HEK293T (cell line): ENCODE data around the gene LARP1.

Experiments
- CTCF ChIA-PET: fragments of 350-600 bp; formaldehyde crosslinking; extraction: SDS; loops from one replicate; lab custom pipeline; 2021; ENCODE audit warnings: antibody characterized with exemption, inconsistent platforms; lab: Yijun Ruan, JAX
- POLR2A ChIA-PET: fragments of 350-600 bp; formaldehyde crosslinking; extraction: SDS; loops from one replicate; lab custom pipeline; 2020; ENCODE audit warnings: antibody characterized with exemption, inconsistent platforms; lab: Yijun Ruan, JAX
- DNase-seq: peaks from one replicate; pipeline ENCODE4 v3.0.0; 2012; ENCODE audit warnings: mixed read lengths; ENCODE audit errors: extremely low spot score
- ARNT ChIP-seq: fragments of 450-650 bp; IDR thresholded peaks from 2 replicates; pipeline ENCODE4 v1.6.1; 2017; ENCODE audit warnings: mild to moderate bottlenecking
- BHLHE40 ChIP-seq: fragments of 450-650 bp; IDR thresholded peaks from 2 replicates; pipeline ENCODE4 v1.6.1; 2016; ENCODE audit warnings: mild to moderate bottlenecking, moderate library complexity, borderline replicate concordance
- CTBP1 ChIP-seq: fragments of 450-650 bp; IDR thresholded peaks from 2 replicates; pipeline ENCODE4 v1.6.1; 2016; ENCODE audit warnings: borderline replicate concordance
- ELF4 ChIP-seq: fragments of 450-650 bp; IDR thresholded peaks from 2 replicates; pipeline ENCODE4 v1.6.1; 2017; ENCODE audit warnings: antibody characterized with exemption
- FOXA1 ChIP-seq: fragments of 450-650 bp; IDR thresholded peaks from 2 replicates; pipeline ENCODE4 v1.6.1; 2016; ENCODE audit warnings: mild to moderate bottlenecking
- FOXK2 ChIP-seq: fragments of 450-650 bp; IDR thresholded peaks from 2 replicates; pipeline ENCODE4 v1.6.1; 2016; ENCODE audit warnings: mild to moderate bottlenecking
- FOXM1 ChIP-seq: fragments of 450-650 bp; IDR thresholded peaks from 2 replicates; pipeline ENCODE4 v1.6.1; 2017; ENCODE audit warnings: mild to moderate bottlenecking, borderline replicate concordance
- HDGF ChIP-seq: fragments of 450-650 bp; IDR thresholded peaks from 2 replicates; pipeline ENCODE4 v1.6.1; 2017; ENCODE audit warnings: antibody characterized with exemption, borderline replicate concordance
- L3MBTL2 ChIP-seq: fragments of 450-650 bp; conservative IDR thresholded peaks from 2 replicates; pipeline ENCODE4 v1.6.1; 2016; ENCODE audit warnings: mild to moderate bottlenecking
- LEF1 ChIP-seq: fragments of 450-650 bp; IDR thresholded peaks from 2 replicates; pipeline ENCODE4 v1.6.1; 2017; ENCODE audit warnings: mild to moderate bottlenecking, borderline replicate concordance
- NFRKB ChIP-seq: fragments of 450-650 bp; IDR thresholded peaks from 2 replicates; pipeline ENCODE4 v1.6.1; 2016; ENCODE audit warnings: mild to moderate bottlenecking, moderate library complexity
- PKNOX1 ChIP-seq: fragments of 450-650 bp; IDR thresholded peaks from 2 replicates; pipeline ENCODE4 v1.6.1; 2016
- SP1 ChIP-seq: fragments of 450-650 bp; IDR thresholded peaks from 2 replicates; pipeline ENCODE4 v1.6.1; 2017
- SUZ12 ChIP-seq: fragments of 450-650 bp; IDR thresholded peaks from 2 replicates; pipeline ENCODE4 v1.6.1; 2016; ENCODE audit warnings: mild to moderate bottlenecking
- TARDBP ChIP-seq: fragments of 450-650 bp; IDR thresholded peaks from 2 replicates; pipeline ENCODE4 v1.6.1; 2016
- ZNF384 ChIP-seq: fragments of 450-650 bp; IDR thresholded peaks from 2 replicates; pipeline ENCODE4 v1.6.1; 2016

Gene LARP1

GRCh38 chr5:154861946-154862345 is 106.8 kb downstream of the LARP1 start:
- TF ChIP-seq FOXK2 (no peak), NFRKB (no peak), CTBP1 (no peak), PKNOX1 (no peak), ELF4 (no peak), ZNF384 (no peak), FOXA1 (no peak), HDGF (no peak), SP1 (no peak), FOXM1 (no peak), LEF1 (no peak), TARDBP (no peak), BHLHE40 (no peak), SUZ12 (no peak), L3MBTL2 (no peak)
- CTCF ChIA-PET, result no interaction called here
- no peak for DNase-seq
- POLR2A ChIA-PET, result no interaction called here

DNA sequence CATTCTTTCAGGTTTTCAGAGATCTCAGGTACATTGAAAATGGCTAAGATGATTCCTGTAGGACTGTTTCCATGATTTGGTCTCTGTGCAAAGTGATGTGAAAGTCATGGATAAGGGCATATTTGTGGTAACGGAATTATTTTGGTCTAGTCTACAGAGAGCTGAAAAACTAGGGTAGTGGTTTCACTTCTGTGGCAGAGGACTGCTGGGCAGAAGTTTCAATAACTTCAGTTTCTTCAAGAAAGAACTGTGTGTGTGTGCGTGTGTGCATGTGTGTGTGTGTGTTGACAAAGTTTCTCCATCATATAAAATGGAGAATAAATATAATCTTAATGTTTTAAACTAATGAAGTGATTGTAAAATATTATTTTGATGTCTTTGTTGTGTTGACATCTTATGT is 107.6 kb downstream of the LARP1 start:
- ChIA-PET POLR2A (interaction anchor here (1.2 kb wide), 1 partner anchor 12 kb away, joined by 3 read pairs; the partner anchor contains the start of gene FAXDC2), CTCF (interaction anchor here (0.6 to 1.2 kb wide), 2 partner anchors 10 to 43 kb away, joined by 3 read pairs; no protein-coding TSS in a partner anchor)
- no peak for DNase-seq
- no peak for TF ChIP-seq CTBP1
- TF ChIP-seq L3MBTL2, result no peak
- no peak for TF ChIP-seq FOXM1
- no peak for TF ChIP-seq HDGF
- TF ChIP-seq LEF1, result no peak
- TF ChIP-seq ARNT, result no peak
- no peak for TF ChIP-seq PKNOX1
- no peak for TF ChIP-seq SP1
- no peak for TF ChIP-seq BHLHE40
- no peak for TF ChIP-seq ZNF384
- TF ChIP-seq FOXK2, result no peak
- no peak for TF ChIP-seq ELF4
- TF ChIP-seq SUZ12, result no peak
- no peak for TF ChIP-seq TARDBP

DNA sequence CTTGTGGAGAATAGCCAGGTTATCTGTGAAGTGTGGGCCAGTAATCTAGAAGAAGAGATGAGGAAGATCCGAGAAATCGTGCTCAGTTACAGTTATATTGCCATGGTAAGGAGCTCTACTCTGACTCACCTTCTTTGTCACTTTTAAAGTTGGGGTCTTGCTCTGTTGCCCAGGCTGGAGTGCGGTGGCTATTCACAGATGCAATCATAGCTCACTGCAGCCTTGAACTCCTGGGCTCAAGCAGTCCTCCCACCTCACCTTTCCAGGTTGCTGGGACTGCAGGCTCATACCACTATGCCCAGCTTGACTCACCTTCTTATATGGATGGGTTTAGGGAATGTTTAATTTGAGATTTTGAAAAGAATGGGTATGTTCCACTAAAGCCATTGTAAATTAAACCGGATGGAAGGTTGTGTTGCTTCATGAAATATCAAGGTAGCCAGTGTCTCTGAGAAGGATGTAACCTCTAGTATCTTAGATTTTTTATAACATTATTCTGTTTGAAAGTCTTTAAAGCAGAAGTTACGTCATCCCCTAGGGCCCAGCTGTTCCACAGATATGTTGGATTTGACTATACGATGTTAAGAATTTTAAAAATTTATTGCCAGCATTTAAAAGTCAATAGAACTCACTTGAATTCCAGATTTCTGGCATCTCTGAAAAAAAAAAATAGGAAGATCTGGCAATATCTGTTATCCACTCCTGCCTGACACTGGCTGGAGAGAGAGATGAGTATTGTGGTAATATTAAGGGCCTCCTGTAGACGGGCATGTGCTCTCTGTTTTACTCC is 108.3 kb downstream of the LARP1 start:
- ChIA-PET POLR2A (interaction anchor here (1.2 kb wide), 1 partner anchor 13 kb away, joined by 3 read pairs; the partner anchor contains the start of gene FAXDC2), CTCF (interaction anchor here (0.6 to 1.2 kb wide), 2 partner anchors 9 to 42 kb away, joined by 3 read pairs; no protein-coding TSS in a partner anchor)
- TF ChIP-seq BHLHE40 (no peak), ZNF384 (no peak), HDGF (no peak), SP1 (no peak), NFRKB (no peak), PKNOX1 (no peak)
- no peak for DNase-seq

GRCh38 chr5:154865466-154866184 is 110.4 kb downstream of the LARP1 start:
- TF ChIP-seq CTBP1 (no peak), L3MBTL2 (no peak), LEF1 (no peak), ELF4 (no peak), ARNT (no peak), FOXA1 (no peak), NFRKB (no peak), FOXM1 (no peak)
- no peak for DNase-seq
- POLR2A ChIA-PET, result no interaction called here
- CTCF ChIA-PET, result no interaction called here

DNA sequence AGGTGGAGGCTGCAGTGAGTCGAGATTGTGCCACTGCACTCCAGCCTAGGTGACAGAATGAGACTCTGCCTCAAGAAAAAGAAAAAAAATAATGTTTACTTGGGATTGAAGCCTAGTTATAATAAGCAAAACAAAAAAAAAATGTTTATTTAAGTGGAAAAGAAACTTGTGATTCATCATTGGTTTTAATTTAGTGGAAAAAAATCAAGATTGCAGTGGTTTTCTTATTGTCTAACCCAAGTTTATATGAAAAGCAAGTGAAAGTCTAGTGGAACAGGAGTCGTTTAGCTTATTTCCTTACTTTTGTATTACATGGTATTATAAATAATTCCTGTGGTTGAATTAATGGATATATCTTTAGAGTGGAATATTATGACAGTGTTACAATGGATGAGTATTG is 111.7 kb downstream of the LARP1 start:
- ChIA-PET CTCF (interaction anchor here (0.6 kb wide), 1 partner anchor 122 kb away, joined by 6 read pairs; no protein-coding TSS in a partner anchor), POLR2A (interaction anchor here (2.7 kb wide), 1 partner anchor 9 kb away, joined by 14 read pairs; the partner anchor contains the start of gene CNOT8)
- TF ChIP-seq SUZ12, result no peak
- no peak for TF ChIP-seq TARDBP
- no peak for TF ChIP-seq SP1
- TF ChIP-seq FOXM1, result no peak
- no peak for TF ChIP-seq NFRKB
- TF ChIP-seq ELF4, result no peak
- TF ChIP-seq ARNT, result no peak
- no peak for TF ChIP-seq HDGF
- TF ChIP-seq FOXA1, result no peak
- no peak for TF ChIP-seq L3MBTL2
- no peak for TF ChIP-seq BHLHE40
- no peak for TF ChIP-seq CTBP1
- TF ChIP-seq PKNOX1, result no peak
- TF ChIP-seq ZNF384, result no peak
- no peak for DNase-seq
